Measurements from ENCODE around the gene HOGA1. TPM values are rescaled to one million over a fixed set of nuclear protein-coding genes. Genes with fewer than 3 reads are reported as not detected.
"Not testable (repeated sequence)": the region's sequence is repeated elsewhere in the genome, so short reads cannot be mapped to it uniquely, and the experiment has no call there.

HOGA1 gene
- total RNA-seq, 4 donors from 2014 or later, result 0.27 to 11.2 (median 4.1) TPM

DNA sequence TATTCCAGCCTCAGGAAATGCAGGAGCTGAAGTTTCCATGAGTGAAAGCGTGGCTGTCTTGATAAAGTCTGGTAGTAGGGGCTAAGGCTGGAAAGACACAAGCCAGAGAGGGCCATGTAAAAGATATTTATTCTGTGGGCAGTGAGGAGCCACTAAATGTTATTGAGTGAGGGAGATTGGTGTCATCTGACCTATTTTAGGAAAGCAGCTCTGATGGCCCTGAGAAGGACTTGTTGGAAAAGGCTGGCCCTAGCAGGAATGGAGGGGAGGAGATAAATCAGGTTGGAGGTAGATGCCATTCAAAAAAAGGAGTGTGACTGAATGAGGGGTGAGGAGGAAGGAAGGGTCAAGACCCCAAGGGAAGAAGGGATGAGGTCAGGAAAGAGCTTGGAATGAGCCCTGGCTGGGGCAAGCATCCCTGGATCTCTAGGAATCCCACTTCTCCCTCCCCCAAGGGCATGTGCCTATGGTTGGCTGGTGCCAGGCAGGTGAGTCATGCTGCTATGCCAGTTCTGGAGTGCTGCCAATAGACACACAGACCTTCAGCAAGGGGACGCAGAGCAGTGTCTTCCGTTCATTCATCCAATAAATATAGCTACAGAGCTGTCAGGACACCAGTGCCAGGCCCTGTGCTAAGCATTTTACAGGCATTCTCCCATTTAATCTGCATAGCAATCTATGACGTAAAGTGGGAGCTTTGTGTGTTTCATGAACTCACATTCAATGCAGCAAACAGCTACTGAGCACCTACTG is 9.6 kb upstream of the HOGA1 start:
- Histone ChIP-seq H3K4me3 (peak overlapping the region in 2 of 4 donors; percentile 35 to 58), H3K27me3 (no peaks in the 10 kb centered on the region), H3K4me1 (peaks cover 58 to 61% of the 10 kb centered on the region in 2 donors), H3K36me3 (peaks cover 0 to 21% of the 10 kb centered on the region in 2 donors), H3K27ac (peak overlapping the region; percentile 90 to 92 (median 91)), H3K9me3 (no peaks in the 10 kb centered on the region)
- intact Hi-C loops (cut with DNase I; ENCODE audit: low total_unique reads) (loop anchor here (1.0 kb wide), 1 partner anchor 22 kb away; no protein-coding TSS in a partner anchor), in situ Hi-C loops (cut with MboI; ENCODE audit: low sequenced_read_pairs in 4 of 4) (loop anchor here (5.0 kb wide), 2 partner anchors 38 to 43 kb away; no protein-coding TSS in a partner anchor)
- peak; percentile 86 to 95 for DNase-seq
- TF ChIP-seq CTCF (IDR thresholded peaks at IDR 0.05 in 4 of 5, conservative IDR thresholded peaks at IDR 0.05 in 1 of 5) (no peak), POLR2A (IDR thresholded peaks at IDR 0.05) (no peak)
- peak; percentile 74 to 84 for ATAC-seq

DNA sequence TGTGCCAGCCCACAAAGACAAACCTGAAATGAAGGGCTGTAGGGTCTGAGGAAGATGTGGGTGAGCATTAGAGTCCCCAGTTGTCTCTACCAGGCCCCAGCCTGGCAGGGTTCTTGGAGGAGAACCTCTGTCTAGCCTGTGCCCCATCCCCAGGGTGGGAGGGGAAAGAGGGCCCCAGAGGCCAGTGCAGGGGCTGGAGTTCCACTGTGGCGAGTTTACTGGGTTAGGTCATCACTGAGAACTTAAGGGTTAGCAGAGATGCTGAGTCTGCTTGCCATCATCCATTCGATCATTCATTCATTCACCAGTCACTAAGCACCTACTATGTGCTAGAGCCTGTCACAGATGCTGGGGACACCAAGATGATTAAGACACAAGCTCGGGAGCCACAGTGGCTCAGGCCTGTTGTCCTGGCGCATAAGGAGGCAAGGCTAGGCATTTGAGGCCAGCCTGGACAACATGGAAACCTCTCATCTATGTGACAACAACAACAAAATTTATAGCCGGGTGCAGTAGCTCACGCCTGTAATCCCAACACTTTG is 9.0 kb upstream of the HOGA1 start:
- Histone ChIP-seq H3K4me3 (no peak overlapping the region), H3K9me3 (no peaks in the 10 kb centered on the region), H3K27ac (peak overlapping the region; percentile 90 to 92 (median 91)), H3K4me1 (peaks cover 53 to 55% of the 10 kb centered on the region in 2 donors), H3K36me3 (peaks cover 0 to 21% of the 10 kb centered on the region in 2 donors), H3K27me3 (no peaks in the 10 kb centered on the region)
- in situ Hi-C loops (cut with MboI; ENCODE audit: low sequenced_read_pairs in 4 of 4) (no loop called here), intact Hi-C loops (cut with DNase I; ENCODE audit: low total_unique reads) (no loop called here)
- ATAC-seq (peak in 1 of 2 donors; percentile 0), DNase-seq (no peak)
- TF ChIP-seq CTCF (IDR thresholded peaks at IDR 0.05 in 4 of 5, conservative IDR thresholded peaks at IDR 0.05 in 1 of 5) (no peak), POLR2A (IDR thresholded peaks at IDR 0.05) (no peak)

GRCh38 chr10:97576487-97576886 is 7.7 kb upstream of the HOGA1 start:
- intact Hi-C loops (cut with DNase I; ENCODE audit: low total_unique reads); ATAC-seq; H3K9me3 ChIP-seq; H3K4me3 ChIP-seq; in situ Hi-C loops (cut with MboI; ENCODE audit: low sequenced_read_pairs in 4 of 4); DNase-seq; H3K27me3 ChIP-seq: not testable (repeated sequence)
- Histone ChIP-seq H3K27ac (peak overlapping the region; percentile 90 to 92 (median 91)), H3K36me3 (peaks cover 0 to 21% of the 10 kb centered on the region in 2 donors), H3K4me1 (peaks cover 41 to 42% of the 10 kb centered on the region in 2 donors)

DNA sequence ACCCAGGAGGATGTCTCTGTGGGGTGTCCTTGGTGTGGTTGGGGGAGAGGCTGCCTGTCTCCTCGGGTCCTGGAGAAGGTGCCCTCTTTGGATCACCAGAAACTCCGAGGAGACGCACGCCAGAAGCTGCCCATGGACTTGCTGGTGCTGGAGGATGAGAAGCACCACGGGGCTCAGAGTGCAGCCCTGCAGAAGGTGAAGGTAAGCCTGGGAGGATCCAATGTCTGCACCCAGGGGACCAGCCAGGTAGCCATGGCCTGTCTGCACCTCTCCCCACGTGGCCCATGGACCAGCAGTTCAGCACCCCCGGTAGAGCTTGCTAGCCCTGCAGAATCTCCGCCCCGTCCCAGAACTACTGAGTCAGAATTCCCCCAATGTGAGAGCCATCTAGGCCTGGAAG is 6.5 kb upstream of the HOGA1 start:
- ATAC-seq, result no peak
- H3K4me3 ChIP-seq, result no peak overlapping the region
- in situ Hi-C loops (cut with MboI; ENCODE audit: low sequenced_read_pairs in 4 of 4) (no loop called here), intact Hi-C loops (cut with DNase I; ENCODE audit: low total_unique reads) (no loop called here)
- peaks cover 0 to 21% of the 10 kb centered on the region in 2 donors for H3K36me3 ChIP-seq
- no peaks in the 10 kb centered on the region for H3K27me3 ChIP-seq
- H3K27ac ChIP-seq, result peak overlapping the region; percentile 90 to 92 (median 91)
- no peak for DNase-seq
- peaks cover 28 to 30% of the 10 kb centered on the region in 2 donors for H3K4me1 ChIP-seq
- no peak for TF ChIP-seq CTCF (IDR thresholded peaks at IDR 0.05 in 4 of 5, conservative IDR thresholded peaks at IDR 0.05 in 1 of 5)
- no peak for TF ChIP-seq POLR2A (IDR thresholded peaks at IDR 0.05)
- H3K9me3 ChIP-seq, result no peaks in the 10 kb centered on the region

DNA sequence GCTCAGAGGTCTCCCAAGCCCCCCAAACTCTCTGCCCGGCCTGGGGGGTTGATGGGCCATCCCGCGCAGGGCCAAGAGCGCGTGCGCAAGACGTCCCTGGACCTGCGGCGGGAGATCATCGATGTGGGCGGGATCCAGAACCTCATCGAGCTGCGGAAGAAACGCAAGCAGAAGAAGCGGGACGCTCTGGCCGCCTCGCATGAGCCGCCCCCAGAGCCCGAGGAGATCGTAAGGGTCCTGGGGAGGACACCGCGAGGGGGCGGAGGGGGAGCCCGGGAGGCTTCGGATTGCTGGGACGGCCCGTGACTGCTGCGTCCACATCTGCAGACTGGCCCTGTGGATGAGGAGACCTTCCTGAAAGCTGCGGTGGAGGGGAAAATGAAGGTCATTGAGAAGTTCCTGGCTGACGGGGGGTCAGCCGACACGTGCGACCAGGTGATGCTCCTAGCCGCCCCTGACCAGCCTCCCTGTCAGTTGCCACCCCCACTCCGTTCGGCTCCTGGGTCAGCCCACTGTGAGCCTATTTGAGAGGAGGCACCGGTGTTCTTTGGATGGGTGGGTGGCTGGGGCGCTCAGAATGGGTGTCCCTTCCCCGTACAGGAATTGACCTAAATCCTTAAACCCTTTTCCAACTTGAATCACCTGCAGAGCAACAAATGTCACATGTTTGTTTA is 5.9 kb upstream of the HOGA1 start:
- intact Hi-C loops (cut with DNase I; ENCODE audit: low total_unique reads) (no loop called here), in situ Hi-C loops (cut with MboI; ENCODE audit: low sequenced_read_pairs in 4 of 4) (no loop called here)
- TF ChIP-seq CTCF (IDR thresholded peaks at IDR 0.05 in 4 of 5, conservative IDR thresholded peaks at IDR 0.05 in 1 of 5) (no peak), POLR2A (IDR thresholded peaks at IDR 0.05) (no peak)
- H3K27me3 ChIP-seq, result no peaks in the 10 kb centered on the region
- H3K27ac ChIP-seq, result peak overlapping the region; percentile 90 to 92 (median 91)
- H3K4me3 ChIP-seq, result no peak overlapping the region
- DNase-seq, result no peak
- no peak for ATAC-seq
- H3K36me3 ChIP-seq, result peaks cover 0 to 21% of the 10 kb centered on the region in 2 donors
- peaks cover 27% of the 10 kb centered on the region in 2 donors for H3K4me1 ChIP-seq
- no peaks in the 10 kb centered on the region for H3K9me3 ChIP-seq
